Right lobe of liver (tissue), 6 donors: Measurements from ENCODE around the gene CABYR. TPM values are rescaled to one million over a fixed set of nuclear protein-coding genes. Genes with fewer than 3 reads are reported as not detected.

Experiments
- ATAC-seq, 4 donors: fragments of 200-7000 bp; cut with Tn5 transposase; one replicate each; pipeline ENCODE4 v1.9.1; 2020; ENCODE audit warnings: mild to moderate bottlenecking in 4 of 4, moderate library complexity in 4 of 4
- DNase-seq, 3 donors: peaks; one replicate each; pipeline ENCODE4 v3.0.0-alpha.2; 2020
- H3K27ac ChIP-seq, 3 donors: fragments of 200-600 bp; one replicate each; pipeline ENCODE4 v1.8.0; 2022
- H3K27me3 ChIP-seq, 2 donors: fragments of 200-600 bp; one replicate each; pipeline ENCODE4 v1.8.0; 2022
- H3K36me3 ChIP-seq, 4 donors: fragments of 200-600 bp; sonication (generic) in 1 of 4; one replicate each; pipeline versions ENCODE4 v1.5.1 to v1.8.0; 2017 to 2022; ENCODE audit warnings: control low read depth in 1 of 4
- H3K4me1 ChIP-seq, 4 donors: fragments of 200-600 bp; sonication (generic) in 1 of 4; one replicate each; pipeline versions ENCODE4 v1.5.1 to v1.8.0; 2017 to 2022; ENCODE audit warnings: control low read depth in 1 of 4
- H3K4me3 ChIP-seq, 3 donors: fragments of 200-600 bp; one replicate each; pipeline ENCODE4 v1.8.0; 2022
- H3K9me3 ChIP-seq, 4 donors: fragments of 200-600 bp; sonication (generic) in 1 of 4; one replicate each; pipeline versions ENCODE4 v1.5.1 to v1.8.0; 2017 to 2022; ENCODE audit warnings: control low read depth in 1 of 4
- CTCF ChIP-seq, 4 donors: fragments of 200-600 bp in 3 of 4; fragments of 450-650 bp in 1 of 4; IDR thresholded peaks; one replicate each; pipeline versions ENCODE4 v1.5.1 to v1.8.0; 2016 to 2022; ENCODE audit warnings: antibody characterized with exemption in 4 of 4, mild to moderate bottlenecking in 2 of 4
- POLR2A ChIP-seq: fragments of 450-650 bp; IDR thresholded peaks from one replicate; pipeline ENCODE4 v1.6.1; 2017; ENCODE audit warnings: antibody characterized with exemption, mild to moderate bottlenecking
- WGBS: methylation state at CpG from one replicate; pipeline ENCODE4 v1.1.6; 2018; ENCODE audit warnings: low coverage, low lambda C conversion rate; ENCODE audit not compliant: insufficient coverage; ENCODE audit errors: missing lambda C conversion rate; 5-methylcytosine and 5-hydroxymethylcytosine counted together
- intact Hi-C, 2 donors: fragments of 100-400 bp; cut with DNase I; formaldehyde crosslinking; loops; one replicate each; pipeline versions ENCODE4 v1.11.2 to v1.14.1; 2022
- total RNA-seq, 6 experiments: library from RNA; depleted of rRNA in 2 of 6; stranded (reverse); fragments of >200 nt in 2 of 6; fragmentation: NEBNext Ultra II Directional in 3 of 6; extraction: Animal tissue kit (Norgen Biotek cat#: 25700) in 3 of 6; gene quantifications; one replicate each; pipeline versions ENCODE4 v1.1.0 to v1.2.4, GENCODE V29; 2016 to 2023
- donor health status: DM: no; HTN: yes; CAD: no.
- donor health status: DM: no; HTN: no; CAD: no.
- donor health status: DM: no; HTN: no; CAD: no.
- donor health status: DM: no; HTN: yes; CAD: no.
- donor health status: DM: no; HTN: yes; CAD: no.

Gene CABYR
- total RNA-seq, 6 experiments from 2014 or later: 0.31 to 7.5 (median 3.7) TPM; not detected in 2

GRCh38 chr18:24200494-24201290 lies 61.8 kb downstream of the CABYR start:
- TF ChIP-seq POLR2A (no peak), CTCF (IDR thresholded peaks at IDR 0.05) (no peak)
- Histone ChIP-seq H3K27me3 (no peaks in the 10 kb centered on the region), H3K27ac (no peak overlapping the region), H3K4me3 (no peak overlapping the region), H3K4me1 (peaks cover 0 to 19% (median 2%) of the 10 kb centered on the region in 4 donors), H3K36me3 (no peaks in the 10 kb centered on the region), H3K9me3 (no peaks in the 10 kb centered on the region)
- DNase-seq: no peak
- 70% methylated on average over 9 of the region's 11 CpGs for WGBS
- ATAC-seq: no peak
- intact Hi-C loops: no loop called here

DNA sequence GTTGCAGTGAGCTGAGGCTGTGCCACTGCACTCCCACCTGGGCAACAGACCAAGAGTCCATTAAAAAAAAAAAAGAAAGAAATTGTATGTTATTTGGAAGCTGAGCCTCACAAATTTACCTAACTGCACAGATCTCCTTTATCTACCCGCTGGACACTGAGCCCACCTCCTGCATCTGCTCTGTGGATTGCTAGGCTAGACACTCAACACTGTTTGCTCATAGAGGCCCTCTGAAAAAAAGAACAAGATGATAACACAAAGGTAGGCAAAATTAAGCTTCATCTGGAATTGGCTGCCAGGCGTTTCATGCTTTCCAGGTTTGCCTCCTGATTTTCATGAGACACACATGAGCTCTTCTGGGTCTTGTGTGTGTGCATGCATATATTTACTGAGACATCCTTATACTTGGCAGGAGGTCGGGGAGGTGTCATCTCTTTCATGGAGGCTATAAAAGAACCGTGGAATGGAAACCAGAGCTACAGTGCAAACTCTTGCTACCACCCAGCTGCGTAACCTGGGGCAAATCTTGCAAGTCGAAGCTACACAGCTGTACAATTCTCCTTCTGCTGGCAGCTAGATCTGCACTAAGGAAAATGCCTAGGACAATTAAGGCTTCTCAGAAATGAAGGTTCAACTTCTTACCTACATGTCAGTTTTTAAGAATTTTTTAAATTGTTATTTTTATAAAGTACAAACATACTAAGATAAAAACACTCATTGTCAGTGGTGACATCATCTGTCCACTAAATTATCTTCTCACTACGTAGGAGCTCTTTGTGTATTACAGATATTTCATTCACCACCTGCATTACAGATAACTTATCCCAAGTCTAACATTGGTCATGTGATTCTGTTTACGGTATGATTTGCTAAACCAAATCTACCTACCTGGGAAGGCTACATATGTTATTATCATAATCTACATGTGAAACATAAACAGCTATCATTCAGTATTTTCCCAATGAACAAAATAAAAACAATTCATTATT lies 63.1 kb downstream of the CABYR start:
- WGBS: 89% methylated on average over 8 of the region's 8 CpGs
- no peaks in the 10 kb centered on the region for H3K27me3 ChIP-seq
- no peak overlapping the region for H3K27ac ChIP-seq
- TF ChIP-seq CTCF (IDR thresholded peaks at IDR 0.05) (no peak), POLR2A (no peak)
- DNase-seq (no peak), ATAC-seq (no peak)
- peaks cover 0 to 8% (median 2%) of the 10 kb centered on the region in 4 donors for H3K4me1 ChIP-seq
- H3K36me3 ChIP-seq: no peaks in the 10 kb centered on the region
- H3K9me3 ChIP-seq: no peaks in the 10 kb centered on the region
- intact Hi-C loops: no loop called here
- H3K4me3 ChIP-seq: no peak overlapping the region

DNA sequence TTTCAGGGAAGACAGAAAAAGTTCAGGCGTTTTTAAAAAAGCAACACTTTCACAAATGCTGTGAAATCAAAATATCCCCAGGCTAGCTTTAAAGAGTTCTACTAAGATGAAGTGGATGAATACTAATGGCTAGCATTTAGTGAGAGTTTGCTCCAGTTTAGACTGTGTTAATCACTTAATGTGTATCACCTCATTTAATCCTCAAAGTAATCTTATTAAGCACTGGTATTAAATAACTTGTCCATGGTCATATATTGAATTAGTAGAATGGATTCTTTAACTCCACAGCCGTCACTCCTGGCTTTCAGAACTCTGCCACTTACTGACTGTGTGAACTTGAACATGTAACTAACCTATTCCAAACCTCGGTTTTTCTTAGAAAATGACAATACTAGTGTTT lies 66.0 kb downstream of the CABYR start:
- Histone ChIP-seq H3K27me3 (no peaks in the 10 kb centered on the region), H3K4me1 (no peaks in the 10 kb centered on the region), H3K4me3 (no peak overlapping the region), H3K27ac (no peak overlapping the region), H3K9me3 (no peaks in the 10 kb centered on the region), H3K36me3 (no peaks in the 10 kb centered on the region)
- ATAC-seq (no peak), DNase-seq (no peak)
- intact Hi-C loops: no loop called here
- TF ChIP-seq POLR2A (no peak), CTCF (IDR thresholded peaks at IDR 0.05) (no peak)
- WGBS: 74% methylated on average over 3 of the region's 3 CpGs

- H3K4me3 ChIP-seq: no peak overlapping the region
- peaks cover 0 to 5% (median 3%) of the 10 kb centered on the region in 4 donors for H3K4me1 ChIP-seq
- TF ChIP-seq CTCF (IDR thresholded peaks at IDR 0.05): no peak
- no peak for TF ChIP-seq POLR2A
- H3K36me3 ChIP-seq: no peaks in the 10 kb centered on the region
- no peaks in the 10 kb centered on the region for H3K9me3 ChIP-seq
- H3K27ac ChIP-seq: no peak overlapping the region
- intact Hi-C loops: no loop called here
- DNase-seq (no peak), ATAC-seq (no peak)
- H3K27me3 ChIP-seq: no peaks in the 10 kb centered on the region
- WGBS: 27% methylated on average over 2 of the region's 2 CpGs
These were observed 69.6 kb downstream of the CABYR start for GRCh38 chr18:24208270-24209035.
